ENCODE measurements around the gene SHOC1.

The SHOC1 gene

GRCh38 chr9:111794835-111795556 is at the start of gene SHOC1:
TSS of gene SHOC1 (minus strand) at chr9:111794937. CDS start at chr9:111791418, 3,519 bp downstream.
- Histone ChIP-seq H3K4me1 (ENCODE audit: insufficient read depth, low read length) (no peaks in the 10 kb centered on the region), H3K27ac (ENCODE audit: low read depth, low read length) (no peak within 1 kb of the TSS), H3K4me3 (ENCODE audit: low read depth in 1 of 2, low read length in 2 of 2) (no peak within 1 kb of the TSS)

GRCh38 chr9:111843971-111844370 is 49.2 kb upstream of the SHOC1 start:
- no peaks in the 10 kb centered on the region for H3K36me3 ChIP-seq (ENCODE audit: insufficient read depth, low read length)
- no peak overlapping the region for H3K4me3 ChIP-seq (ENCODE audit: low read depth in 1 of 2, low read length in 2 of 2)
- H3K27ac ChIP-seq (ENCODE audit: low read depth, low read length), result no peak overlapping the region
- H3K9me3 ChIP-seq (ENCODE audit: low read length), result no peaks in the 10 kb centered on the region
- no peaks in the 10 kb centered on the region for H3K4me1 ChIP-seq (ENCODE audit: insufficient read depth, low read length)
- no peak overlapping the region for H3K9ac ChIP-seq (ENCODE audit: low read length)
- H3K27me3 ChIP-seq (ENCODE audit: control insufficient read depth in 1 of 2, insufficient read depth in 2 of 2, low read length in 2 of 2), result no peaks in the 10 kb centered on the region

More at GRCh38 chr9:111794835-111795556, at the start of gene SHOC1:
- H3K36me3 ChIP-seq (ENCODE audit: insufficient read depth, low read length), result no peaks in the 10 kb centered on the region
- H3K27me3 ChIP-seq (ENCODE audit: control insufficient read depth in 1 of 2, insufficient read depth in 2 of 2, low read length in 2 of 2), result no peaks in the 10 kb centered on the region
- H3K9me3 ChIP-seq (ENCODE audit: low read length), result no peaks in the 10 kb centered on the region
- no peak within 1 kb of the TSS for H3K9ac ChIP-seq (ENCODE audit: low read length)

GRCh38 chr9:111842313-111842712 is 47.6 kb upstream of the SHOC1 start:
- no peak overlapping the region for H3K27ac ChIP-seq (ENCODE audit: low read depth, low read length)

GRCh38 chr9:111840442-111840841 is 45.7 kb upstream of the SHOC1 start:
- H3K9me3 ChIP-seq (ENCODE audit: low read length), result no peaks in the 10 kb centered on the region
- no peaks in the 10 kb centered on the region for H3K36me3 ChIP-seq (ENCODE audit: insufficient read depth, low read length)
- H3K27me3 ChIP-seq (ENCODE audit: control insufficient read depth in 1 of 2, insufficient read depth in 2 of 2, low read length in 2 of 2), result no peaks in the 10 kb centered on the region
- no peak overlapping the region for H3K4me3 ChIP-seq (ENCODE audit: low read depth in 1 of 2, low read length in 2 of 2)
- H3K4me1 ChIP-seq (ENCODE audit: insufficient read depth, low read length), result no peaks in the 10 kb centered on the region
- no peak overlapping the region for H3K27ac ChIP-seq (ENCODE audit: low read depth, low read length)
- no peak overlapping the region for H3K9ac ChIP-seq (ENCODE audit: low read length)

More at GRCh38 chr9:111842313-111842712, 47.6 kb upstream of the SHOC1 start:
- Histone ChIP-seq H3K27me3 (ENCODE audit: control insufficient read depth in 1 of 2, insufficient read depth in 2 of 2, low read length in 2 of 2) (no peaks in the 10 kb centered on the region), H3K4me1 (ENCODE audit: insufficient read depth, low read length) (no peaks in the 10 kb centered on the region), H3K4me3 (ENCODE audit: low read depth in 1 of 2, low read length in 2 of 2) (no peak overlapping the region), H3K36me3 (ENCODE audit: insufficient read depth, low read length) (no peaks in the 10 kb centered on the region), H3K9me3 (ENCODE audit: low read length) (no peaks in the 10 kb centered on the region), H3K9ac (ENCODE audit: low read length) (no peak overlapping the region)

- H3K4me3 ChIP-seq (ENCODE audit: low read depth in 1 of 2, low read length in 2 of 2), result no peak overlapping the region
- H3K27ac ChIP-seq (ENCODE audit: low read depth, low read length), result no peak overlapping the region
- H3K36me3 ChIP-seq (ENCODE audit: insufficient read depth, low read length), result no peaks in the 10 kb centered on the region
- no peak overlapping the region for H3K9ac ChIP-seq (ENCODE audit: low read length)
- H3K4me1 ChIP-seq (ENCODE audit: insufficient read depth, low read length), result no peaks in the 10 kb centered on the region
- no peaks in the 10 kb centered on the region for H3K27me3 ChIP-seq (ENCODE audit: control insufficient read depth in 1 of 2, insufficient read depth in 2 of 2, low read length in 2 of 2)
- H3K9me3 ChIP-seq (ENCODE audit: low read length), result no peaks in the 10 kb centered on the region
Measured at GRCh38 chr9:111839987-111840386, 45.2 kb upstream of the SHOC1 start.

- Histone ChIP-seq H3K27ac (ENCODE audit: low read depth, low read length) (no peak overlapping the region), H3K4me3 (ENCODE audit: low read depth in 1 of 2, low read length in 2 of 2) (no peak overlapping the region)
Measured at GRCh38 chr9:111839387-111839786, 44.6 kb upstream of the SHOC1 start.

GRCh38 chr9:111838439-111838838 is 43.7 kb upstream of the SHOC1 start:
- H3K9ac ChIP-seq (ENCODE audit: low read length), result no peak overlapping the region
- H3K4me1 ChIP-seq (ENCODE audit: insufficient read depth, low read length), result no peaks in the 10 kb centered on the region
- no peak overlapping the region for H3K27ac ChIP-seq (ENCODE audit: low read depth, low read length)
- H3K27me3 ChIP-seq (ENCODE audit: control insufficient read depth in 1 of 2, insufficient read depth in 2 of 2, low read length in 2 of 2), result no peaks in the 10 kb centered on the region
- no peaks in the 10 kb centered on the region for H3K36me3 ChIP-seq (ENCODE audit: insufficient read depth, low read length)
- H3K9me3 ChIP-seq (ENCODE audit: low read length), result no peaks in the 10 kb centered on the region
- no peak overlapping the region for H3K4me3 ChIP-seq (ENCODE audit: low read depth in 1 of 2, low read length in 2 of 2)

More at GRCh38 chr9:111839387-111839786, 44.6 kb upstream of the SHOC1 start:
- no peaks in the 10 kb centered on the region for H3K9me3 ChIP-seq (ENCODE audit: low read length)
- no peaks in the 10 kb centered on the region for H3K36me3 ChIP-seq (ENCODE audit: insufficient read depth, low read length)
- H3K4me1 ChIP-seq (ENCODE audit: insufficient read depth, low read length), result no peaks in the 10 kb centered on the region
- no peaks in the 10 kb centered on the region for H3K27me3 ChIP-seq (ENCODE audit: control insufficient read depth in 1 of 2, insufficient read depth in 2 of 2, low read length in 2 of 2)
- no peak overlapping the region for H3K9ac ChIP-seq (ENCODE audit: low read length)

- no peaks in the 10 kb centered on the region for H3K36me3 ChIP-seq (ENCODE audit: insufficient read depth, low read length)
- no peak overlapping the region for H3K27ac ChIP-seq (ENCODE audit: low read depth, low read length)
- H3K4me1 ChIP-seq (ENCODE audit: insufficient read depth, low read length), result no peaks in the 10 kb centered on the region
- H3K27me3 ChIP-seq (ENCODE audit: control insufficient read depth in 1 of 2, insufficient read depth in 2 of 2, low read length in 2 of 2), result no peaks in the 10 kb centered on the region
- H3K9me3 ChIP-seq (ENCODE audit: low read length), result no peaks in the 10 kb centered on the region
- no peak overlapping the region for H3K9ac ChIP-seq (ENCODE audit: low read length)
- no peak overlapping the region for H3K4me3 ChIP-seq (ENCODE audit: low read depth in 1 of 2, low read length in 2 of 2)
Measured at GRCh38 chr9:111836311-111836710, 41.6 kb upstream of the SHOC1 start.

GRCh38 chr9:111833941-111834340 is 39.2 kb upstream of the SHOC1 start:
- H3K9me3 ChIP-seq (ENCODE audit: low read length), result no peaks in the 10 kb centered on the region
- no peaks in the 10 kb centered on the region for H3K4me1 ChIP-seq (ENCODE audit: insufficient read depth, low read length)
- H3K27me3 ChIP-seq (ENCODE audit: control insufficient read depth in 1 of 2, insufficient read depth in 2 of 2, low read length in 2 of 2), result no peaks in the 10 kb centered on the region
- no peaks in the 10 kb centered on the region for H3K36me3 ChIP-seq (ENCODE audit: insufficient read depth, low read length)
- H3K27ac ChIP-seq (ENCODE audit: low read depth, low read length), result no peak overlapping the region
- H3K9ac ChIP-seq (ENCODE audit: low read length), result no peak overlapping the region
- no peak overlapping the region for H3K4me3 ChIP-seq (ENCODE audit: low read depth in 1 of 2, low read length in 2 of 2)

GRCh38 chr9:111832449-111832848 is 37.7 kb upstream of the SHOC1 start:
- H3K27ac ChIP-seq (ENCODE audit: low read depth, low read length), result no peak overlapping the region
- H3K27me3 ChIP-seq (ENCODE audit: control insufficient read depth in 1 of 2, insufficient read depth in 2 of 2, low read length in 2 of 2), result no peaks in the 10 kb centered on the region
- H3K9ac ChIP-seq (ENCODE audit: low read length), result no peak overlapping the region
- H3K4me1 ChIP-seq (ENCODE audit: insufficient read depth, low read length), result no peaks in the 10 kb centered on the region
- no peaks in the 10 kb centered on the region for H3K36me3 ChIP-seq (ENCODE audit: insufficient read depth, low read length)
- no peak overlapping the region for H3K4me3 ChIP-seq (ENCODE audit: low read depth in 1 of 2, low read length in 2 of 2)
- H3K9me3 ChIP-seq (ENCODE audit: low read length), result no peaks in the 10 kb centered on the region

GRCh38 chr9:111831371-111832108 is 36.8 kb upstream of the SHOC1 start:
- Histone ChIP-seq H3K4me1 (ENCODE audit: insufficient read depth, low read length) (no peaks in the 10 kb centered on the region), H3K9me3 (ENCODE audit: low read length) (no peaks in the 10 kb centered on the region), H3K36me3 (ENCODE audit: insufficient read depth, low read length) (no peaks in the 10 kb centered on the region), H3K4me3 (ENCODE audit: low read depth in 1 of 2, low read length in 2 of 2) (no peak overlapping the region), H3K27me3 (ENCODE audit: control insufficient read depth in 1 of 2, insufficient read depth in 2 of 2, low read length in 2 of 2) (no peaks in the 10 kb centered on the region), H3K9ac (ENCODE audit: low read length) (no peak overlapping the region), H3K27ac (ENCODE audit: low read depth, low read length) (no peak overlapping the region)

All from muscle layer of colon (tissue), 2 donors.